Glomerular visceral epithelial cell (primary cell): ENCODE measurements around the gene VWCE.
"Not testable (repeated sequence)": the region's sequence is repeated elsewhere in the genome, so short reads cannot be mapped to it uniquely, and the experiment has no call there.

Source experiments
- DNase-seq: peaks from one replicate; pipeline ENCODE4 v3.0.0-alpha.2; 2016; ENCODE audit errors: extremely low spot score

The VWCE gene

GRCh38 chr11:61212202-61212601 lies 82.9 kb downstream of the VWCE start:
- DNase-seq, result not testable (repeated sequence)

DNA sequence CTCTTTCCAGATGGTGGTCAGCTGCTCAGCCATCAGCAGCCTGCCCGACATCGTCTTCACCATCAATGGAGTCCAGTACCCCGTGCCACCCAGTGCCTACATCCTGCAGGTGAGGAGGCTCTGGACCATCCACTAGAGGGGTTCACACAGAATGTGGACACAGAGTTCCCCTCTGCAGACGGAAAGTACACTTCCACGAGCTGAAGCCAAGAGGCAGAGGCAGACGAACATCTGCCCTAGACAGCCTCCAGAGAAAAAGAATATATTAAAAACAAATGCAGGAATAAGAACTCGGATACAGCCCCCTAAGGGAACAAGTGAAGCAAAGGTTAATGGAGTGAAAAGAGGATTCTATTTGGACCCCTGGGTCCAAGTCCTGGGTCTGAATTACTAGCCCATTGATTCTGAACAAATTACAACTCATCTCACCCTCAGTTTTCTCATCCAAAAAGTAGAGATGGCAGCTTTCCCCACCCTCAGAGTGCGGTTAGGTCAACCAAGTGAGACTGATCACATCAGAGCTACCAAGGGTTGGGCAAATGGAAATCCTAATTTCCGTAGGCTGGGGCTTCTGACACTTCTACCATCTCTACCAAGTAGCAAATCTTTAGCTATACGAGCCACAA lies 83.7 kb downstream of the VWCE start:
- not testable (repeated sequence) for DNase-seq

DNA sequence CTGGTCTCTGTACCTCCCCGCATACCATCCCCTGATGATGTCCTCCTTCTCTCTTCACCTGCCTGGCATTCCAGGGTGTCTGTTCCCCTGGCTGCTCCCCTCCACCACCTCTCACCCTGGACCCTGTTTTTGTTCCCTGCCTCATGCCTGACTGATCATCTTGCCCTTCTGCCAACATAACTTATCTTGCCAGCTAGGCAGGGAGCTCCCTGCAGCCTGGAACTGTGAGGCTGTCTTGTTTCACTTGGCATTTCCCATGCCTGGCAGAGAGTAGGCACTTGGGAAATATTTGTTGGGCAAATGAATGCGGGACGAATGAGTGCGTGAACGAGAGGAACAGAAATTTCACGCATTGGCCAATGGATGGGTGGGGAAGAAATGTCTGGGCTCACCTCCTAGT lies 84.5 kb downstream of the VWCE start:
- DNase-seq, result not testable (repeated sequence)
